ENCODE measurements around the gene DCLK2. TPM values are rescaled to one million over a fixed set of nuclear protein-coding genes. Genes with fewer than 3 reads are reported as not detected.

Gene DCLK2
- total and polyA plus RNA-seq, 2 donors (not counting 1 experiment from before 2014, with no cell fraction given) = 0.91 to 3.3 TPM

DNA sequence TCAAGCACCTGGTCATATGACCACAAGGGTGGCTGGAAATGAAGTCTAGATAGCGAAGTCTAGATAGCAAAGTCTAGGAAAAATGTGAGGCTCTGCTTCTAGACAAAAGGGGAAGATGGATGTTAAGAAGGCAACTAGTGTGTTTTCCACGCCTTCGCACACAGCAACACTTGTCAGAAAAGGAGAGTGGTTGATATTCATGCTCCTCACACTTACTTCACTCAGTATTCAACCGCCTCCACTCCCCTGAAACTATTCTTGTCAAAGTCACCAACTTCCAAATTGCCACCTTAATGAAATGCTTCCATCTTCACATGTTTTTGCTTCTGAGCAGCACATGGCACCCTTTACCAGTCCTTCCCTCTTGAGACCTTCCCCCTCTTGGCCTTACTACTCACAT lies 27.7 kb upstream of the DCLK2 start:
- ChIA-PET CTCF (no interaction called here), POLR2A (no interaction called here)
- H3K9me3 Mint-ChIP-seq (ENCODE audit: insufficient read depth) = no peaks in the 10 kb centered on the region
- ATAC-seq (ENCODE audit: low read depth) = no peak
- Histone ChIP-seq H3K27ac (ENCODE audit: low read length in 2 of 2) (no peak overlapping the region), H3K27me3 (replicated peaks in 1 of 4; ENCODE audit: control extremely low read depth in 1 of 4, control insufficient read depth in 3 of 4, insufficient read depth in 4 of 4, low read length in 3 of 4) (peaks cover 0 to 10% (median 0%) of the 10 kb centered on the region in 4 experiments), H3K9me3 (ENCODE audit: control extremely low read depth in 1 of 3, control insufficient read depth in 2 of 3, insufficient read depth in 1 of 3, low read length in 2 of 3) (peaks cover 0 to 7% (median 0%) of the 10 kb centered on the region in 3 donors), H3K36me3 (replicated peaks in 1 of 2; ENCODE audit: control extremely low read depth in 1 of 2, control insufficient read depth in 1 of 2, extremely low read depth in 1 of 2, insufficient read depth in 2 of 2, low read length in 1 of 2) (no peaks in the 10 kb centered on the region), H3K4me3 (ENCODE audit: control extremely low read depth in 1 of 5, extremely low read depth in 1 of 5, insufficient read depth in 1 of 5, low read depth in 2 of 5, low read length in 4 of 5) (no peak overlapping the region), H3K4me2 (replicated peaks; ENCODE audit: low read depth, low read length, poor library complexity, severe bottlenecking) (no peak overlapping the region), H2AFZ (ENCODE audit: insufficient read depth, low read depth, low read length, poor library complexity, severe bottlenecking) (no peak overlapping the region), H4K20me1 (ENCODE audit: control insufficient read depth, insufficient read depth, low read length, poor library complexity, severe bottlenecking) (no peaks in the 10 kb centered on the region), H3K9ac (ENCODE audit: low read length) (no peak overlapping the region), H3K4me1 (ENCODE audit: control insufficient read depth in 2 of 2, insufficient read depth in 2 of 2, low read length in 2 of 2) (no peaks in the 10 kb centered on the region), H3K79me2 (ENCODE audit: control insufficient read depth, insufficient read depth, low read length) (no peaks in the 10 kb centered on the region)
- no peak for DNase-seq
- H3K4me1 Mint-ChIP-seq = no peaks in the 10 kb centered on the region
- no peaks in the 10 kb centered on the region for H3K27me3 Mint-ChIP-seq
- TF ChIP-seq, protein P1, sequence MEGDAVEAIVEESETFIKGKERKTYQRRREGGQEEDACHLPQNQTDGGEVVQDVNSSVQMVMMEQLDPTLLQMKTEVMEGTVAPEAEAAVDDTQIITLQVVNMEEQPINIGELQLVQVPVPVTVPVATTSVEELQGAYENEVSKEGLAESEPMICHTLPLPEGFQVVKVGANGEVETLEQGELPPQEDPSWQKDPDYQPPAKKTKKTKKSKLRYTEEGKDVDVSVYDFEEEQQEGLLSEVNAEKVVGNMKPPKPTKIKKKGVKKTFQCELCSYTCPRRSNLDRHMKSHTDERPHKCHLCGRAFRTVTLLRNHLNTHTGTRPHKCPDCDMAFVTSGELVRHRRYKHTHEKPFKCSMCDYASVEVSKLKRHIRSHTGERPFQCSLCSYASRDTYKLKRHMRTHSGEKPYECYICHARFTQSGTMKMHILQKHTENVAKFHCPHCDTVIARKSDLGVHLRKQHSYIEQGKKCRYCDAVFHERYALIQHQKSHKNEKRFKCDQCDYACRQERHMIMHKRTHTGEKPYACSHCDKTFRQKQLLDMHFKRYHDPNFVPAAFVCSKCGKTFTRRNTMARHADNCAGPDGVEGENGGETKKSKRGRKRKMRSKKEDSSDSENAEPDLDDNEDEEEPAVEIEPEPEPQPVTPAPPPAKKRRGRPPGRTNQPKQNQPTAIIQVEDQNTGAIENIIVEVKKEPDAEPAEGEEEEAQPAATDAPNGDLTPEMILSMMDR (IDR thresholded peaks at IDR 0.05) = no peak
- no peak for TF ChIP-seq EZH2 (IDR thresholded peaks at IDR 0.05; ENCODE audit: borderline replicate concordance, insufficient read depth, low read depth, low read length, poor library complexity, severe bottlenecking)
- intact Hi-C loops (cut with micrococcal nuclease) = no loop called here
- H3K4me3 Mint-ChIP-seq = no peak overlapping the region
- no peak overlapping the region for H3K27ac Mint-ChIP-seq
- 90% methylated on average over 2 of the region's 4 CpGs for WGBS (ENCODE audit: insufficient coverage)

DNA sequence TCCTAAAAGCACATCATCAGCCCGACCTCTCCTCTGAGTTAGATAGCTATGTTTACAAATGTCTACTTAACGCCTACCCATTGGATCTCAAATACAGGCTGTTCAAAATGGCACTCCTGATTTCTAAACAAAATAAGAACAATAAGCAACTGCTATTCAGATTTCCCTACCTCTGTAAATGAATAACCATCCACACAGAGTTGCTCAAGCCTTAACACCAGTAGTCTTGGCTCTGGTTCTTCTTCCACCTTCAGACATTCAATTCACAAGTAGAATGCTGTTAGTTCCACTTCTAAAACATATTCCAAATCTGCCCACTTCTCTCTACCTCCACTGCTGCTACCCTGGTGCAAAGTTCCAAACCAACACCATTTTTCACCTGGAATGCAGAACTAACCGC lies 27.1 kb upstream of the DCLK2 start:
- no peak overlapping the region for H3K4me3 ChIP-seq (ENCODE audit: control extremely low read depth in 1 of 5, extremely low read depth in 1 of 5, insufficient read depth in 1 of 5, low read depth in 2 of 5, low read length in 4 of 5)
- no peaks in the 10 kb centered on the region for H3K36me3 ChIP-seq (replicated peaks in 1 of 2; ENCODE audit: control extremely low read depth in 1 of 2, control insufficient read depth in 1 of 2, extremely low read depth in 1 of 2, insufficient read depth in 2 of 2, low read length in 1 of 2)
- H3K4me3 Mint-ChIP-seq = no peak overlapping the region
- no peaks in the 10 kb centered on the region for H3K79me2 ChIP-seq (ENCODE audit: control insufficient read depth, insufficient read depth, low read length)
- H3K27ac Mint-ChIP-seq = no peak overlapping the region
- WGBS (ENCODE audit: insufficient coverage) = 100% methylated on average over 2 of the region's 3 CpGs
- no peak overlapping the region for H3K27ac ChIP-seq (ENCODE audit: low read length in 2 of 2)
- ATAC-seq (ENCODE audit: low read depth) (no peak), DNase-seq (no peak)
- no peak overlapping the region for H3K9ac ChIP-seq (ENCODE audit: low read length)
- no peak overlapping the region for H3K4me2 ChIP-seq (replicated peaks; ENCODE audit: low read depth, low read length, poor library complexity, severe bottlenecking)
- intact Hi-C loops (cut with micrococcal nuclease) = no loop called here
- peaks cover 0 to 7% (median 0%) of the 10 kb centered on the region in 3 donors for H3K9me3 ChIP-seq (ENCODE audit: control extremely low read depth in 1 of 3, control insufficient read depth in 2 of 3, insufficient read depth in 1 of 3, low read length in 2 of 3)
- TF ChIP-seq, protein P1 (IDR thresholded peaks at IDR 0.05) = no peak
- TF ChIP-seq EZH2 (IDR thresholded peaks at IDR 0.05; ENCODE audit: borderline replicate concordance, insufficient read depth, low read depth, low read length, poor library complexity, severe bottlenecking) = no peak
- H3K4me1 Mint-ChIP-seq = no peaks in the 10 kb centered on the region
- no peaks in the 10 kb centered on the region for H3K9me3 Mint-ChIP-seq (ENCODE audit: insufficient read depth)
- H2AFZ ChIP-seq (ENCODE audit: insufficient read depth, low read depth, low read length, poor library complexity, severe bottlenecking) = no peak overlapping the region
- POLR2A ChIA-PET = no interaction called here
- H3K4me1 ChIP-seq (ENCODE audit: control insufficient read depth in 2 of 2, insufficient read depth in 2 of 2, low read length in 2 of 2) = no peaks in the 10 kb centered on the region
- H3K27me3 Mint-ChIP-seq = no peaks in the 10 kb centered on the region
- H3K27me3 ChIP-seq (replicated peaks in 1 of 4; ENCODE audit: control extremely low read depth in 1 of 4, control insufficient read depth in 3 of 4, insufficient read depth in 4 of 4, low read length in 3 of 4) = peaks cover 0 to 8% (median 0%) of the 10 kb centered on the region in 4 experiments
- CTCF ChIA-PET = no interaction called here
- no peaks in the 10 kb centered on the region for H4K20me1 ChIP-seq (ENCODE audit: control insufficient read depth, insufficient read depth, low read length, poor library complexity, severe bottlenecking)
